Common myeloid progenitor, CD34-positive (primary cell): ENCODE results near the gene SPACA9.

Experiments used
- CTCF ChIA-PET: fragments of 350-600 bp; sonication (Branson Sonifier 250); formaldehyde crosslinking; loops from one replicate; lab custom pipeline; 2021; ENCODE audit warnings: antibody characterized with exemption; lab: Charles Lee
- POLR2A ChIA-PET: fragments of 350-600 bp; sonication (Branson Sonifier 250); formaldehyde crosslinking; loops from one replicate; lab custom pipeline; 2021; ENCODE audit warnings: antibody characterized with exemption; lab: Charles Lee
- DNase-seq, 3 donors: peaks; one replicate each; pipeline versions ENCODE4 v3.0.0 to v3.0.0-alpha.2; 2013
- H3K27ac ChIP-seq, 2 experiments: 1 replicate in 1 of 2; 2 replicates in 1 of 2; pipeline ENCODE4 v1.7.0; 2013; ENCODE audit warnings: inconsistent platforms in 2 of 2, low read length in 2 of 2, mild to moderate bottlenecking in 2 of 2, low read depth in 1 of 2, moderate library complexity in 1 of 2; ENCODE audit not compliant: severe bottlenecking in 2 of 2, insufficient read depth in 1 of 2, poor library complexity in 1 of 2
- H3K27me3 ChIP-seq, 5 experiments: replicated peaks in 2 of 5; 1 replicate in 3 of 5; 2 replicates in 2 of 5; pipeline versions ENCODE4 v1.6.1 to v1.7.0; 2013; ENCODE audit warnings: low read length in 4 of 5, mild to moderate bottlenecking in 2 of 5, moderate library complexity in 2 of 5, inconsistent platforms in 1 of 5; ENCODE audit not compliant: insufficient read depth in 5 of 5, control insufficient read depth in 4 of 5
- H3K36me3 ChIP-seq, 4 experiments: 1 replicate in 2 of 4; 2 replicates in 2 of 4; pipeline versions ENCODE4 v1.6.1 to v1.7.0; 2013; ENCODE audit warnings: low read length in 3 of 4, control low read depth in 1 of 4, mild to moderate bottlenecking in 1 of 4; ENCODE audit not compliant: control insufficient read depth in 4 of 4, insufficient read depth in 4 of 4
- H3K4me1 ChIP-seq, 4 experiments: 1 replicate in 3 of 4; 2 replicates in 1 of 4; pipeline versions ENCODE4 v1.6.1 to v1.7.1; 2013; ENCODE audit warnings: low read length in 3 of 4, mild to moderate bottlenecking in 3 of 4, control low read depth in 1 of 4, inconsistent platforms in 1 of 4, moderate library complexity in 1 of 4; ENCODE audit not compliant: control insufficient read depth in 4 of 4, insufficient read depth in 4 of 4; ENCODE audit errors: control extremely low read depth in 1 of 4
- H3K4me3 ChIP-seq, 7 experiments: 1 replicate in 4 of 7; 2 replicates in 3 of 7; pipeline versions ENCODE4 v1.5.1 to v1.7.0; 2013; ENCODE audit warnings: mild to moderate bottlenecking in 7 of 7, low read length in 6 of 7, moderate library complexity in 6 of 7, inconsistent platforms in 2 of 7, low read depth in 2 of 7, control low read depth in 1 of 7; ENCODE audit not compliant: insufficient read depth in 4 of 7, control insufficient read depth in 1 of 7; ENCODE audit errors: extremely low read depth in 1 of 7
- H3K9me3 ChIP-seq, 5 experiments: 1 replicate in 4 of 5; 2 replicates in 1 of 5; pipeline versions ENCODE4 v1.6.1 to v1.7.1; 2013; ENCODE audit warnings: low read length in 4 of 5, mild to moderate bottlenecking in 2 of 5, inconsistent platforms in 1 of 5, low read depth in 1 of 5, moderate library complexity in 1 of 5; ENCODE audit not compliant: control insufficient read depth in 4 of 5, insufficient read depth in 2 of 5; ENCODE audit errors: control extremely low read depth in 1 of 5
- WGBS: methylation state at CpG from one replicate; pipeline ENCODE4 v1.1.5; 2013; ENCODE audit not compliant: insufficient coverage; 5-methylcytosine and 5-hydroxymethylcytosine counted together

The SPACA9 gene

GRCh38 chr9:132882616-132883015 lies 3.9 kb downstream of the SPACA9 start:
- H3K4me3 ChIP-seq = no peak overlapping the region
- WGBS = 100% methylated on average over 6 of the region's 6 CpGs
- CTCF ChIA-PET = interaction anchor here (0.9 to 2.4 kb wide), 2 partner anchors 18 to 78 kb away, joined by 3 to 7 read pairs; no protein-coding TSS in a partner anchor

GRCh38 chr9:132883349-132884294 lies 4.9 kb downstream of the SPACA9 start:
- no peaks in the 10 kb centered on the region for H3K9me3 ChIP-seq
- no peak for DNase-seq
- H3K27me3 ChIP-seq = no peaks in the 10 kb centered on the region
- ChIA-PET POLR2A (no interaction called here), CTCF (interaction anchor here (2.4 kb wide), 1 partner anchor 17 kb away, joined by 7 read pairs; no protein-coding TSS in a partner anchor)
- H3K36me3 ChIP-seq = peaks cover 0 to 6% (median 0%) of the 10 kb centered on the region in 4 experiments
- H3K4me3 ChIP-seq = no peak overlapping the region
- no peak overlapping the region for H3K27ac ChIP-seq
- 97% methylated on average over 20 of the region's 27 CpGs for WGBS
- peaks cover 1 to 60% (median 55%) of the 10 kb centered on the region in 4 experiments for H3K4me1 ChIP-seq

More at GRCh38 chr9:132882616-132883015, 3.9 kb downstream of the SPACA9 start:
- peaks cover 1 to 65% (median 57%) of the 10 kb centered on the region in 4 experiments for H3K4me1 ChIP-seq
- H3K27ac ChIP-seq = no peak overlapping the region
- no peaks in the 10 kb centered on the region for H3K9me3 ChIP-seq
- no peaks in the 10 kb centered on the region for H3K27me3 ChIP-seq
- peaks cover 0 to 2% (median 0%) of the 10 kb centered on the region in 4 experiments for H3K36me3 ChIP-seq
- POLR2A ChIA-PET = no interaction called here
- no peak for DNase-seq

GRCh38 chr9:132885720-132886333 lies 7.1 kb downstream of the SPACA9 start:
- H3K4me3 ChIP-seq = peak overlapping the region in 1 of 7 experiments; percentile 14
- CTCF ChIA-PET = interaction anchor here (1.2 to 1.6 kb wide), 4 partner anchors 10 to 37 kb away, joined by 3 to 6 read pairs (median 4); no protein-coding TSS in a partner anchor
- H3K36me3 ChIP-seq = peaks cover 0 to 6% (median 2%) of the 10 kb centered on the region in 4 experiments
- WGBS = 35% methylated on average over 7 of the region's 9 CpGs
- peak; percentile 75 to 95 (median 94) for DNase-seq
- H3K4me1 ChIP-seq = peaks cover 1 to 43% (median 40%) of the 10 kb centered on the region in 4 experiments
- POLR2A ChIA-PET = interaction anchor here (0.6 kb wide), 1 partner anchor 486 kb away, joined by 3 read pairs; no protein-coding TSS in a partner anchor
- no peaks in the 10 kb centered on the region for H3K27me3 ChIP-seq
- peak overlapping the region; percentile 55 to 76 for H3K27ac ChIP-seq
- H3K9me3 ChIP-seq = no peaks in the 10 kb centered on the region

- no peak for DNase-seq
- ChIA-PET CTCF (interaction anchor here (1.2 to 1.6 kb wide), 4 partner anchors 9 to 37 kb away, joined by 3 to 6 read pairs (median 4); no protein-coding TSS in a partner anchor), POLR2A (no interaction called here)
- WGBS = 92% methylated on average over 3 of the region's 6 CpGs
- no peaks in the 10 kb centered on the region for H3K27me3 ChIP-seq
- H3K36me3 ChIP-seq = peaks cover 0 to 6% (median 4%) of the 10 kb centered on the region in 4 experiments
- no peaks in the 10 kb centered on the region for H3K9me3 ChIP-seq
- H3K27ac ChIP-seq = peak overlapping the region; percentile 55 to 76
- H3K4me1 ChIP-seq = peaks cover 1 to 41% (median 37%) of the 10 kb centered on the region in 4 experiments
- H3K4me3 ChIP-seq = no peak overlapping the region
These were observed 7.6 kb downstream of the SPACA9 start for GRCh38 chr9:132886334-132886725.

GRCh38 chr9:132887181-132888120 lies 8.8 kb downstream of the SPACA9 start:
- POLR2A ChIA-PET = no interaction called here
- no peaks in the 10 kb centered on the region for H3K27me3 ChIP-seq
- no peak overlapping the region for H3K27ac ChIP-seq
- DNase-seq = no peak
- CTCF ChIA-PET = interaction anchor here (1.6 kb wide), 1 partner anchor 8 kb away, joined by 6 read pairs; no protein-coding TSS in a partner anchor
- H3K4me1 ChIP-seq = peaks cover 1 to 30% (median 26%) of the 10 kb centered on the region in 4 experiments
- no peak overlapping the region for H3K4me3 ChIP-seq
- H3K9me3 ChIP-seq = no peaks in the 10 kb centered on the region
- H3K36me3 ChIP-seq = peaks cover 0 to 14% (median 9%) of the 10 kb centered on the region in 4 experiments
- WGBS = 99% methylated on average over 15 of the region's 18 CpGs

GRCh38 chr9:132888151-132888550 lies 9.5 kb downstream of the SPACA9 start:
- no peaks in the 10 kb centered on the region for H3K27me3 ChIP-seq
- WGBS = 95% methylated on average over 18 of the region's 18 CpGs
- H3K4me1 ChIP-seq = peaks cover 1 to 27% (median 20%) of the 10 kb centered on the region in 4 experiments
- H3K9me3 ChIP-seq = no peaks in the 10 kb centered on the region
- no peak for DNase-seq
- H3K27ac ChIP-seq = no peak overlapping the region
- peaks cover 0 to 18% (median 11%) of the 10 kb centered on the region in 4 experiments for H3K36me3 ChIP-seq
- ChIA-PET CTCF (interaction anchor here (1.3 kb wide), 1 partner anchor 55 kb away, joined by 3 read pairs; no protein-coding TSS in a partner anchor), POLR2A (no interaction called here)
- no peak overlapping the region for H3K4me3 ChIP-seq
